UCSD-AML1 (cell line): Measurements from ENCODE around the gene C16orf87.
"Not testable (repeated sequence)": the region's sequence is repeated elsewhere in the genome, so short reads cannot be mapped to it uniquely, and the experiment has no call there.

Experiments used
- DNase-seq: peaks from one replicate; lab custom pipeline; 2025; ENCODE audit not compliant: unreplicated experiment; lab: John Stamatoyannopoulos, UW

Gene C16orf87

DNA sequence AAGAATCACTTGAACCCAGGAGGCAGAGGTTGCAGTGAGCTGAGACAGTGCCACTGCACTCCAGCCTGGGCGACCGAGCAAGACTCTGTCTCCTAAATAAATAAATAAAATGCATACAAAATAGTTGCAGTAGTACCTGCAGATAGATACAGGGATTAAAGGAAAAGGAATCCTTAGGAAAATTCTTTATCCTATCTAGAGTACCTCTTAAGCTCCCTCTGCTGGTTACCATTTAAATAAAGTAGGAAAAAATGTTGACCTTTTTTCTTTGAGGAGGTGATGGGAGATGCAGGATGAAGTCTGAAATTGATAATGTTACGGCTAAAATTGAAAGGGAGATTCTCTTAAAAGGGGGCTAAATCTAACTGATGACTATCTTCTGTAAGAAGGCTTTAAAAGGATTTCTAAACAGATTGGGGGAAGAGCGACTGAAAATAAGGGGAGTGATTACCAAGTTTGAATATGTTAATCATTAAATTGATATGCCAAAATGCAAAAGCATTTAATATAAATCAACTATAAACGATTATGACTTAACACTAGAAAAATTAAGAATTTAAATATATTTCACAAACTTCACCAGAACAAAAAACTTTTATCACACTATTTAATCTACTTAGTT, 29.4 kb downstream of the C16orf87 start:
- no peak for DNase-seq

DNA sequence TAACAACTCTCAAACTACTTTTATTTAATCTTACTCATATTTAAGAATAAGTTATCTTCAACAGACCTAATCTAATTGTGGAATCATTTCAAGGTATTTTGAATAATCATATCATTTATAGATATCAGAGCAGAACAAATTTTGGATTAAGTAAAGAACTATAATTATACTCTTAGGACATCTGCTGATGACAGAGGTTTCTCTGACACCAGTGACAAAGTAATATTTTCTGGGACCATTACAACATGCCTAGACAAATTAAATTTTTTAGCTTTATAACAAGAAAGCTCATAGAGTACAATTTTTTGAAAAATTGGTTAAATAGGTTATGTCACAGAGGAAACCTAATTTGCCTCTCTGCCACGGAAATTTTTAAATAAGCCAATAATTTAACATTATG, 30.5 kb downstream of the C16orf87 start:
- DNase-seq: no peak

DNA sequence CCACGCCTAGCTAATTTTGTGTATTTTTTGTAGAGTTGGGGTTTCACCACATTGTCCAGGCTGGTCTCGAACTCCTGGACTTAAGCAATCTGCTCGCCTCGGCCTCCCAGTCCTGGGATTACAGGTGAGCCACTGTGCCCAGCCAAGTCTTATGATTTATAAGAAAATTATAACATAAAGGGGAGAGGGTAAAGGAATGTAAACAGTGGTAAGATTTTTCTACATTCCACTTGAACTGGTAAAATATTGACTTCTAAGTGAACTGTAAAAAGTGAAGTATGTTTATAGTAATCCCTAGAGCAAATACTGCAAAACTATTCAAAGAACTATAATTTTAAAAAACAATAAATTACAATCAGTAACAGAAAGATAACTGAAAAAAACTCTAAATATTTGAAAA, 33.5 kb downstream of the C16orf87 start:
- DNase-seq: no peak

DNA sequence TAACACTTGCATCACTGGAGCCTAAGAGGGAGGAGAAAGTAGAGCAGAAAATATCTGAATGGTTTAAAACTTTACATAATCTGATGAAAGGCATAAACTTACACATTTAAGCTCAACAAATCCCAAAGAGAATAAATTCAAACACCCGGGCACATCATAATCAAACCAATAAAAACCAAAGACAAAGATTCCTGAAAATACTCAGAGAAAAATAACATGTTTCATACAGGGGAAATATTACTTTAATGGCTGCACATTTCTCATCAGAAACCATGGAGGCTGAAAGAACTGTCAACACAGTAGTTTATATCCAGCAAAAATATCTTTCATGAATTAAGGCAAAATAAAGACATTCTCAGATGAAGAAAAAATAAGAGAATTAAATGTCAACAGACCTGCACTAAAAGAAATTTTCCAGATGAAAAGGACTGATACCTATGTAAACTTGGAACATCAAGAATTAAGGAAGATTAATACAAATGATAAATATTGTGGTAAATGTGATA, 34.2 kb downstream of the C16orf87 start:
- DNase-seq: no peak

DNA sequence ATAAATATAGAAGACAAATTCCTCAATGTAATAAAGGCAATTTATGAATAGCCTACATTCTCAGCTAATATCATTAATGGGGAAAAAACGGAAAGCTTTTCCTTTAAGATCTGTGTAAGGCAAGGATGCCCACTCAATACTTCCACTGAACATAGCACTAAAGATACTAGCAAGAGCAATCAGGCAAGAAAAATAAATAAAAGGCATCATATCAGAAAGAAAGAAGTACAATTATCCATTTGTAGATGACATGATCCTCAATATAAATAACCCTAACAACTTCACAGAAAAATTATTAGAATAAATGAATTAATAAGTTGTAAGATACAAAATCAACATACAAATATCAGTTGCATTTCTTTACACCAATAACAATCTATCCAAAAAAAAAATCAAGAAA, 37.1 kb downstream of the C16orf87 start:
- DNase-seq: no peak

DNA sequence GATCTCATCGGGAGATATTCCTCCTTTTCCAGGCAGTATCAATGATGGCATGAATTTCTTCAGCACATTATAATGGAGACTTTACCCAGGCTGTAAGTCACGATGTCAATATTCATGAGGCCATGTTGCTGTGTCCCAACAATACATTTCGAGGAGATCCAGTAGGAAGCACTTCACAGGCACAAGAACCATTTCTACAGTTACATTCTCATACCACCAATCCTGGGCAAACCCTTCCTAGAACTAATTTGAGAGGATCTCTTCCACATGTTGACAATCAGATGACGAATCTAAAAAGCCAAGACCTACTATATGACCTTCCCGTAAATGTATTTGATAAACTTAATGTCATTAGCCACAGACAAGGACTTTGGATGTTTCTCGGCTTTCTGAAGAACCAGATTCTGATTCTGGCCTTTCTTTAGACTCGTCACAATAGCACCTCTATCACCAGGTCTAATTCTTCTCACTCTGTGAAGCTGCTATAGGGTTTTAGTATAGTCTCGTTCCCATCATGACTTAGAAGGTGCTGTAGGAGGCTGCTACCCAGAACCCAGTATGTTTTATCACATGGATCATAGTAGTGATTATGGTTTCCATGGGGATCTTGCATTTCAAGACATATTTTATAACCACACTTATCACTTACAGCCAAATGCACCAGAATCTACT, 40.2 kb downstream of the C16orf87 start:
- no peak for DNase-seq

DNA sequence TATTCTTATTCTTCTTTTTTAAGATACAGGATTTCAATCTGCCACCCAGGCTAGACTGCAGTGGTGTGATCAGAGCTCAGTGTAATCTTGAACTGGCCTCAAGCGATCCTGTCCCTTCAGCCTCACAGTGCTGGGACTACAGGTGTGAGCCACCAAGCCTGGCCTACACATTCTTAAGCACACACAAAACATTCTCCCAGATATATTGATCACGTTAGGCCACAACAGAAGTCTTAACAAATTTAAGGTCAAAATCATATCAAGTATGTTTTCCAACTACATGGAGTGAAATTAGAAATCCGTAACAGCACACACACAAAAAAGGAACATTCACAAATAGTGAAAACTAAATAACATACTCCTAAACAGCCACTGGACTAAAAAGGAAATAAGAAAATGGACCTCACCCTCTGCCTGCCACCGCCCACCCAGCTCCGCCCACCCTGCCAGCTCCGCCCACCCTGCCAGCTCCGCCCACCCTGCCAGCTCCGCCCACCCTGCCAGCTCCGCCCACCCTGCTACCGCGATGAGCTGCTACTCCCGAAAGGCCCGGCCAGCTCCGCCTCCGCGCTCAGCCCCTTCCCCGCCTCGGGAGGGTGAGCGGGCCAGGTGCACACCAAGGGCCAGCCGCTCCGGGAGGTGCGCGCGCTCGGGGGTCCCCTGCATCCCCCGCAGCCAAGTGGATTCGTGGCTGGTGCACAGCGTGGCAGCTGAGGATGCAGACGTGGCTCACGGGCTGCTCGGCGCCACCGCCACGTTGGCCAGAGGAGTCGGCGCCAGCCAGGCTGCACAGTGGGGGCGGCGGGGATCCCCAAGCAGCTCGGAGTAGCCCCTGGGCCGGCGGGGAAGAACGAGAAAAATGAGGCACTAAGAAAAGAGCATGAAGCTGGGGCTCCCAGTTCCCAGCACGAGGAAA, 41.2 kb downstream of the C16orf87 start:
- DNase-seq: no peak

DNA sequence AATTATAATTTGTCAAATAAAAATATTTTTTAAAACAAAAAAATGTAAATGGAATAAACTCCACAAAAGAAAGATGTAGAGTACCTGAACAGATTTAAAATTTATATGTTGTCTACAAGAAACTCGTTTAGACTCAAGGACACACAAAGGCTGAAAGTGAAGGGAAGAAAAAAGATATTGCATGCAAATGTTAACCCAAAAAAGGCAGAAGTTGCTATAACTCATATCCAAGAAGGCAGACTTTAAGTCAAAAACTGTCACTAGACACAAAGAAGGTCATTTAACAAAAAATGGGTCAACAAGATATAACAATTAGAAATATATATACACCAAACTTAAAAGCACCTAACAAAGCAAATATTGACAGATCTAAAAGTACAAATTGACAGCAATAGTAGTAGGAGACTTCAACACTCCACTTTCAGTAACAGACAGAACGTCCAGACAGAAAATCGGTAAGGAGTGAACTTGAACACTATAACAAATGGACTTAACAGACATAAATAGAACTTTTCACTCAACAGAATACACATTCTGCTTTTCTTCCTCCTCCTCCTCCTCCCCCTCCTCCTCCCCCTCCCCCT, 42.0 kb downstream of the C16orf87 start:
- no peak for DNase-seq

DNA sequence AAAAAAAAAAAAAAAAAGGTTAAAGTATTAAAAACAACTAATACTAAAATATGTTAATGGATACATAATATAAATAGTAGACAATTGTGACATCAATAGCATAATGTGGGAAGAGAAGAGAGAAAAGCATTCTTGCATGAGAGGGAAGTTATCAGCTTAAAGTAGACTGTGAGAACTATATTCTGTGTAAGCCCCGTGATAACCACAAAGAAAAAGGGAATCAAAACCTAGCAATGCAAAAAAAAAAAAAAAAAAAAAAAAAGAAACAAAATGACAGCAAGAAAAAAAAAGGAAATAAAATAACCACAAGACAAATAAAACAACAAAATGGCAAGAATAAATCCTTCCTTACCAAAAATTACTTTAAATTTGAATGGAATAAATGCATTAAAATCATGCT, 43.1 kb downstream of the C16orf87 start:
- DNase-seq: no peak

DNA sequence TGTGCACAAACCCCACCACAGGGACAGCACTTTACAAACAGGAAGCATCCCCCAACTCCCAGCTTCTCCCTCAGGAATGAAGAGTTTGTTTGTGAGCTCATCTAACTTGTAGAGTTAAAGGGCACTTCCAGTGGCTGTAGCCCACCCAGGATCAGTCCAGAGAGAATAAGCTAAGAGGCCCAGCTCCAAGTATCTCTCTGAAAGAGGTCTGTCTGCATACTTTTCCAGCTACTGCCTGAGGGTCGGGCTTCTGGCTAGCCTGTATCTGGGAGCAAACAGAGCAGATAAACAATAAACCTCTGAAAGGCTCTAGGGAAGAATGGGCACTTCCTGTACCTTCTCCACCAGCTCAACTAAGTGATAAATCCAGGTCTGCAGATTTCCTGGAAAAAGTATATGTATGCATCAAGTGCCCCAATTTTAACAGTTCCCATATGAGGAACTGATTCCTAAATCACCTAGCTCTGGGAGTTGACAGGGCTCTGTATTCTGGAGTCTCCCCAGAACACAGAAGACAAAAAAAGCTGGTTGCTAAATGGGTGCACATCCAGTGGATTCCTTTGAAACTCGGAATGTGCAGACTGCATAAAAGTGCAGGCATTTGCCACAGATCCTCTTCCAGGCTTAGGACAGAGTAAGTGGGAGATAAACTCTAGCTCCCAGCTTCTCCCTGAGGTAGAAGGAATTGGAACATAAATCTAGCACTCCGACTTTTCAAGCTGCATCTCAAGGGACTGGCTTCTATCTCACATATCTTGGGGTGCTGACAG, 45.7 kb downstream of the C16orf87 start:
- DNase-seq: no peak

DNA sequence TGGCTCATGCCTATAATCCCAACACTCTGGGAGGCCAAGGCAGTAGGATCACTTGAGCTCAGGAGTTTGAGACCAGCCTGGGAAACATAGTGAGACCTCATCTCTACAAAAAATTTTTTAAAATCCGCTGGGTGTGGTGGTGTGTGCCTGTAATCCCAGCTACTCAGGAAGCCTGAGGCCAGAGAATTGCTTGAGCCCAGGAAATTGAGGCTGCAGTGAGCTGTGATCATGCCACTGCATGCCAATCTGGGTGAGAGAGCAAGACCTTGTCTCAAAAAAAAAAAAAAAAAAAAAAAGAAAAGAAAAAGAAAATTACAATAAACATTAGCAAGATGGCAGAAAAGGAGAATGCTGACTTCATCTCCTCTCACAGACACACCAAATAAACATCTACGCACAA, 46.4 kb downstream of the C16orf87 start:
- not testable (repeated sequence) for DNase-seq

DNA sequence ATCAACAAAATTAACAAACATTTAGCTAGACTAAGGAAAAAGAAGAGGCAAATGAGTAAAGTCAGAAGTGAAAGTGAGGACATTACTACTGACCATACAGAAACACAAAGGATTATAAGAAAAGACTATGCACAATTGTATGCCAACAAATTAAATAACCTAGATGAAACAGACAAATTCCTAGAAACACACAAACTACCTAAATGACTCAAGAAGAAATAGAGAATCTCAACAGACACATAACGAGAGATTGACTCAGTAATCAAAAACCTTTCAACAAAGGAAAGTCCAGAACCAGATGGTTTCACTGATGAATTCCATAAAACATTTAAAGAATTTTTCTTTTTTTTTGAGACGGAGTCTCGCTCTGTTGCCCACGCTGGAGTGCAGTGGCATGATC, 47.2 kb downstream of the C16orf87 start:
- no peak for DNase-seq

DNA sequence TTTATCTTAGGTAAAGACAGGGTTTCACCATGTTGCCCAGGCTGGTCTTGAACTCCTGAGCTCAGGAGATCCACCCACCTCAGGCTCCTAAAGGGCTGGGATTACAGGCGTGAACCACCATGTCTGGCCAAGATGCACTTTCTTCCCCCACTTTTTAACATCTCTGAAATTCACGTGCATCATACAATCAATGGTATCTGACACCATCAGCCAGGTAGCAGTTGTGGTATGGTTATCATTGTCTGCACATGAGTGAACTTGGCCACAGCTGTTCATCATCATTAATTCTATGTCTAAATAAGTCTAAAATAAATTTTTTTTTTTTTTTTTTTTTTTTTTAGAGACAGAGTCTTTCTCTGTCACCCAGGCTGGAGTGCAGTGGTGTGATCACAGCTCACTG, 48.7 kb downstream of the C16orf87 start:
- no peak for DNase-seq

DNA sequence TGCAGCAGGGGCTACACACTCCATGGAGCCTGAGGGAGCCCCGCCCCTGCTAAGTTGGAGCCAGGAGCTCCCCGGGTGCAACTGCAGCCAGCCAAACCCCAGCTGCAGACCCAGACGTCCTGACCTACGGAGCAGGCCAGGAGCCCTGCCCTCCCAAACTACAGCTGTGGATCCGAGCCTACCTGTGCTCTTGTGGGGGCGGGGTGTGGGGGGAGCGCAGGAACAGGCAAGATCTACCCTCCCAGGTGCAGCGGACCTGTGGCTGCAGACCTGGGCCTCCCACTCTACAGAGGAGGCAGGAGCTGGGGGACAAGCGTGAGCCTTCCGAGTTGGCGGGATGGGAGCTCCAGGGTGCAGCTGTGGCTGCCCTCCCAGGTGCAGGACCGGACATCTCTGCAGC, 53.2 kb downstream of the C16orf87 start:
- DNase-seq: no peak

DNA sequence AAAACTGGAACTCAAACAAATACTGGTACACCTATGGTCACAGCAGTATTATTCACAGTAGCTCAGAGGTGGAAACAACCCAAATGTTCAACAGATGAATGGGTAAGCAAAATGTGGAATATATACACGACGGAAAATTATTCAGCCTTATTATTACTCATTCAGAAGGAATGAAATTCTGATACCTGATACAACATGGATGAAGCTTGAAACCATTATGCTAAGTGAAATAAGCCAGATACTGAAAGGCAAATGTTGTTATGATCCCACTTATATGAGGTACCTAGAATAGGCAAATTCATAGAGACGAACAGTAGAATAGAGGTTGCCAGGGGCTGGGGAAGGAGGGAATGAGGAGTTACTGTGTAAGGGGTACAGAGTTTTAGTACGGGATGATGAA, 55.8 kb downstream of the C16orf87 start:
- DNase-seq: no peak

DNA sequence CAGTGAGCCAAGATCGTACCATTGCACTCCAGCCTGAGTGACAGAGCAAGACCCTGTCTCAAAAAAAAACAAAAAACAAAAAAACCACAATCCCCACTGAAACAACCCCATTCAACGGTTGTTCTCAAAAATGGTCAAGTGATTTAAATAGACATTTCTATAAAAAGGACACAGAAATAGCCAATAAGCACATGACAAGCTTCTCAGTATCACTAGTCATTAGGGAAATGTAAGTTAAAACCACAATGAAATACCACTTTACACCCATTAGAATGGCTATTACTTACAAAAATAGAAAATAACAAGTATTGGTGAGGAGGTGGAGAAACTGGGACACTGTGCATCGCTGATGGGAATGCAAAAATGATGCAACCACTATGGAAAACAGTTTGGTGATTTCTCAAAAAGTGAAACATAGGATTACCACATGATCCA, 56.2 kb downstream of the C16orf87 start:
- DNase-seq: no peak

DNA sequence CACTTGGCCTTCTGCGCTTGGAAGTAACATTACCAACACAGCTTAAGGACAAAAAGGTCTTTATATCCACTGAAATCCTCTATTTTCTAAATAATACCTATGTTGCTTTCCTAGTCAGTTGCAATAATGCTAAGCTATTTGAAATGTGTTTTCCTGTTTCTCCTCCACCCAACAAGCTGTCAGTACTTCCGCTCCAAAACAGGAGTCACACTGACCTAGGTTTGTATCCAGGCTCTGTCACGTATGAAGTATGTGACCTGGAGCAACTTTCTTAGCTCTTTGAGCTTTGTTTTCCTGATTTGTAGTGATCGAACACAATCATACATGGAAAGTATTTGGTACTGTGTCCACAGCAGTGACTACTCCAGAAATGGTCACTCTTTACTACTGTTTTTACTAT, 58.5 kb downstream of the C16orf87 start:
- no peak for DNase-seq

DNA sequence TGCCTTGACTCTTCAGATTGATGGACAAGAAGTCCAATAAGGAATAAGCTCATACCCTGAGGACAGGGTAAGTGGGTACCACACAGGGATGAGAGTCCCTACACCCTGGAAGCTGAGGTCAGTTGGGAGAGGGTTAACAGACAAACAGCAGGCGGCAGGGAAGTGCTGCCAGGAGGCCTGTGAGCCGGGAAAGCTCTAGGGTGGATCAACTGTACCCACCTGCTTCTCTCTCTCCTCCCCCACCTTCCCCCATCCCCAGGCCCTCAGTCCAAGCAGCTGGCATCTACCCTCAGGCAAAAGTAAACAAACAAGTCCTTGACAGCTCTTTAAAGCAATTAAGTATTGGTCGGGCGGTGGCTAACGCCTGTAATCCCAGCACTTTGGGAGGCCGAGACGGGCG, 62.2 kb downstream of the C16orf87 start:
- no peak for DNase-seq

DNA sequence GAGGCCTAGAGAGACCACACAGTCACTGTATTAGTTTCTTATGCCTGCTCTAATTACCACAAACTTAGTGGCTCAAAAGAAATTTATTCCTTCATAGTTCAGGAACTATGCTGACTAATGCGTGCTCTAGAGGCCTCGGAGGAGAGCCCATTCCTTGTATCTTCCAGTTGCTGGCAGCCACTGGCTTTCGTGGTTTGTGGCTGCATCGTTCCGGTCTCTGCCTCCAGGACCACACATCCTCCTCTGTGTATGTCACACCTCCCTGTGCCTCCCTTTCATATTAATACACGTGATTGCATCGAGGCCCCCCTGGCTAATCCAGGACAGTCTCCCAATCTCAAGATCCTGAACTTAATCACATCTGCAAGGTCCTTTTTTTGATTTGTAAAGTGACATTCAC, 65.9 kb downstream of the C16orf87 start:
- peak; percentile 40 for DNase-seq

DNA sequence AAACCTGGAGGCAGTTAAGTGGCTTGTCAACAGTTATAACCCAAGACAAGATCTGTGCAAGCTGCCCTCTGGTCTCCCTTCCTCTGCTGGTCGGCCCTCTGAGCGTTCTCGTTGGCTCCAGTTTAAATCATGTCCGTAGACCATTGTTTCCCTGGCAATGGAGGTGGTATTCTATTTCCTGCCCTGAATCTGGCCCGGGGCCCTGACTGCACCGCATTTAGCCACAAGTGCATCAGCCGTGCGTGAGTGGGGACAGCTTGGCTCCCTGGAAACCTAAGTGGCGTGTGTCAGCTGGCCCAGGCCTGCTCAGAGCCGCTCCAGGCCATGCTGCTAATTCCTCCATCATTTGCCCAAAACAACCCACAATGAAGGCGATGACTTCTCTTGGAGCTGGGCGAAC, 67.8 kb downstream of the C16orf87 start:
- DNase-seq: no peak

DNA sequence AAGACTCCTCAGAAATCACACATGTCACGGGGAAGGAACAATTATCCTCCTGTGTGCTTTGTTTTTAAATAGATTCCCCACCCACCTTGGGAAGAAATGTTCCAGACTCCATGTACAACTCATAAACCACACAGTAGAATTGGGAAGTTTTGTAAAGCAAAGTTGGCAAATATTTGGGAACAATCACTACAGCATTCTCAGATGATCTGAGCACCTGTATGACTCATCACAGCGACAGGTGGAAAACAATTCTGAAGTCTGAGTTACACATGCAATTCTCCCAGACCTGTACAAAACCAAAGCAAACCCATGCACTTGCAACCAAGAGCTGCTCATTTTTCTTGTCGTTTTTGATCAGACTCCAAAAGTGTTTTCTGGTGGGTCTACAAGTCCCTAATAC, 68.4 kb downstream of the C16orf87 start:
- DNase-seq: no peak
